Measurements from ENCODE around the gene SWAP70. TPM values are rescaled to one million over a fixed set of nuclear protein-coding genes. Genes with fewer than 3 reads are reported as not detected.
A peak's percentile ranks its signal among the peaks of the same experiment; 100 is the strongest.
"Not testable (repeated sequence)": the region's sequence is repeated elsewhere in the genome, so short reads cannot be mapped to it uniquely, and the experiment has no call there.

SWAP70 gene
- total RNA-seq, 1 experiment from 2014 or later = 8.6 TPM

- Histone ChIP-seq H3F3A (ENCODE audit: low read length, unreplicated experiment) (no peaks in the 10 kb centered on the region), H3K4me1 (ENCODE audit: insufficient read depth, low read length) (peaks cover 23% of the 10 kb centered on the region), H3K9me3 (ENCODE audit: low read length) (no peaks in the 10 kb centered on the region), H2AFZ (ENCODE audit: low read length) (no peak overlapping the region), H3K4me2 (ENCODE audit: low read length) (no peak overlapping the region), H3K79me2 (ENCODE audit: low read length) (no peaks in the 10 kb centered on the region), H3K36me3 (ENCODE audit: low read depth, low read length) (no peaks in the 10 kb centered on the region), H3K9me2 (replicated peaks; ENCODE audit: low read length) (no peaks in the 10 kb centered on the region), H3K9ac (ENCODE audit: low read length) (no peak overlapping the region), H3K4me3 (ENCODE audit: low read length) (no peak overlapping the region), H3K27me3 (ENCODE audit: low read length) (no peaks in the 10 kb centered on the region), H4K20me1 (ENCODE audit: low read length) (no peaks in the 10 kb centered on the region), H3K27ac (ENCODE audit: low read length) (0 out of 2 replicates have a peak overlapping the region, but pooled peaks have one; percentile 27)
- BruUV-seq (replicated peaks) = no TSS peak
- intact Hi-C loops (cut with micrococcal nuclease) = loop anchor here (5.0 kb wide), 1 partner anchor 41 kb away; the partner anchor contains the start of gene SWAP70
- no peak for DNase-seq
- ATAC-seq = no peak
- TF ChIP-seq EZH2phosphoT487 (IDR thresholded peaks at IDR 0.05; ENCODE audit: borderline replicate concordance, low read length) (no peak), EZH2 (IDR thresholded peaks at IDR 0.05; ENCODE audit: low read length, unreplicated experiment) (no peak), CTCF (conservative IDR thresholded peaks at IDR 0.05; ENCODE audit: low read depth, low read length) (no peak)
- CTCF ChIA-PET = no interaction called here
- POLR2A ChIA-PET (ENCODE audit: unreplicated experiment) = no interaction called here
Measured at GRCh38 chr11:9703280-9703679, 39.4 kb downstream of the SWAP70 start.

GRCh38 chr11:9704037-9704436 lies 40.2 kb downstream of the SWAP70 start:
- BruUV-seq (replicated peaks) = no TSS peak
- Histone ChIP-seq H3K4me1 (ENCODE audit: insufficient read depth, low read length) (peaks cover 29% of the 10 kb centered on the region), H3K36me3 (ENCODE audit: low read depth, low read length) (no peaks in the 10 kb centered on the region), H3K9me2 (replicated peaks; ENCODE audit: low read length) (no peaks in the 10 kb centered on the region), H3K9me3 (ENCODE audit: low read length) (no peaks in the 10 kb centered on the region), H3F3A (ENCODE audit: low read length, unreplicated experiment) (no peaks in the 10 kb centered on the region), H3K4me3 (ENCODE audit: low read length) (no peak overlapping the region), H3K9ac (ENCODE audit: low read length) (no peak overlapping the region), H2AFZ (ENCODE audit: low read length) (no peak overlapping the region), H3K79me2 (ENCODE audit: low read length) (no peaks in the 10 kb centered on the region), H3K27ac (ENCODE audit: low read length) (no peak overlapping the region), H3K4me2 (ENCODE audit: low read length) (no peak overlapping the region), H3K27me3 (ENCODE audit: low read length) (no peaks in the 10 kb centered on the region), H4K20me1 (ENCODE audit: low read length) (no peaks in the 10 kb centered on the region)
- intact Hi-C loops (cut with micrococcal nuclease) = loop anchor here (5.0 kb wide), 1 partner anchor 42 kb away; the partner anchor contains the start of gene SWAP70
- TF ChIP-seq EZH2 (IDR thresholded peaks at IDR 0.05; ENCODE audit: low read length, unreplicated experiment) = no peak
- TF ChIP-seq EZH2phosphoT487 (IDR thresholded peaks at IDR 0.05; ENCODE audit: borderline replicate concordance, low read length) = no peak
- ChIA-PET POLR2A (ENCODE audit: unreplicated experiment) (interaction anchor here (0.7 kb wide), 1 partner anchor 178 kb away, joined by 7 read pairs; no protein-coding TSS in a partner anchor), CTCF (no interaction called here)
- no peak for ATAC-seq
- DNase-seq = no peak

- Histone ChIP-seq H3K79me2 (ENCODE audit: low read length) (no peaks in the 10 kb centered on the region), H2AFZ (ENCODE audit: low read length) (no peak overlapping the region), H3K4me2 (ENCODE audit: low read length) (no peak overlapping the region), H3K27ac (ENCODE audit: low read length) (no peak overlapping the region), H3K36me3 (ENCODE audit: low read depth, low read length) (no peaks in the 10 kb centered on the region), H3K9ac (ENCODE audit: low read length) (no peak overlapping the region), H3F3A (ENCODE audit: low read length, unreplicated experiment) (no peaks in the 10 kb centered on the region), H3K9me3 (ENCODE audit: low read length) (no peaks in the 10 kb centered on the region), H3K4me3 (ENCODE audit: low read length) (no peak overlapping the region), H3K9me2 (replicated peaks; ENCODE audit: low read length) (no peaks in the 10 kb centered on the region), H4K20me1 (ENCODE audit: low read length) (no peaks in the 10 kb centered on the region), H3K4me1 (ENCODE audit: insufficient read depth, low read length) (peaks cover 29% of the 10 kb centered on the region), H3K27me3 (ENCODE audit: low read length) (no peaks in the 10 kb centered on the region)
- BruUV-seq (replicated peaks) = no TSS peak
- TF ChIP-seq CTCF (conservative IDR thresholded peaks at IDR 0.05; ENCODE audit: low read depth, low read length) (no peak), EZH2 (IDR thresholded peaks at IDR 0.05; ENCODE audit: low read length, unreplicated experiment) (no peak), EZH2phosphoT487 (IDR thresholded peaks at IDR 0.05; ENCODE audit: borderline replicate concordance, low read length) (no peak)
- DNase-seq = no peak
- POLR2A ChIA-PET (ENCODE audit: unreplicated experiment) = interaction anchor here (0.7 kb wide), 1 partner anchor 177 kb away, joined by 7 read pairs; no protein-coding TSS in a partner anchor
- CTCF ChIA-PET = no interaction called here
- intact Hi-C loops (cut with micrococcal nuclease) = loop anchor here (5.0 kb wide), 1 partner anchor 42 kb away; the partner anchor contains the start of gene SWAP70
- ATAC-seq = no peak
Measured at GRCh38 chr11:9704620-9705019, 40.7 kb downstream of the SWAP70 start.

GRCh38 chr11:9705361-9705760 lies 41.5 kb downstream of the SWAP70 start:
- H4K20me1 ChIP-seq (ENCODE audit: low read length); H3K27ac ChIP-seq (ENCODE audit: low read length); H3K36me3 ChIP-seq (ENCODE audit: low read depth, low read length); H3K79me2 ChIP-seq (ENCODE audit: low read length); POLR2A ChIA-PET (ENCODE audit: unreplicated experiment); H2AFZ ChIP-seq (ENCODE audit: low read length); H3F3A ChIP-seq (ENCODE audit: low read length, unreplicated experiment); CTCF ChIA-PET; H3K9me3 ChIP-seq (ENCODE audit: low read length); H3K27me3 ChIP-seq (ENCODE audit: low read length); BruUV-seq (replicated peaks); intact Hi-C loops (cut with micrococcal nuclease); H3K4me3 ChIP-seq (ENCODE audit: low read length); DNase-seq; H3K9me2 ChIP-seq (replicated peaks; ENCODE audit: low read length); H3K9ac ChIP-seq (ENCODE audit: low read length); ATAC-seq; H3K4me2 ChIP-seq (ENCODE audit: low read length): not testable (repeated sequence)
- peaks cover 25% of the 10 kb centered on the region for H3K4me1 ChIP-seq (ENCODE audit: insufficient read depth, low read length)

Measured in PC-3 (cell line).